RWPE2 (cell line): Measurements from ENCODE around the gene SIGLEC6.
A peak's percentile ranks its signal among the peaks of the same experiment; 100 is the strongest.

ENCODE experiments used
- ATAC-seq: fragments of 200-7000 bp; cut with Tn5 transposase; 3 replicates; pipeline ENCODE4 v1.9.1; 2021; ENCODE audit warnings: low read depth
- DNase-seq: peaks from one replicate; pipeline ENCODE4 v3.0.0-alpha.2; 2020; ENCODE audit warnings: low spot score
- H3K27ac ChIP-seq: fragments of 450-650 bp; 2 replicates; pipeline ENCODE4 v1.5.1; 2017; ENCODE audit warnings: mild to moderate bottlenecking; ENCODE audit not compliant: poor library complexity, severe bottlenecking
- H3K27me3 ChIP-seq: fragments of 250-450 bp; sonication (Bioruptor Pico); 2 replicates; pipeline ENCODE4 v1.5.1; 2021; ENCODE audit warnings: mild to moderate bottlenecking, moderate library complexity; ENCODE audit not compliant: insufficient read depth, poor library complexity, severe bottlenecking
- H3K36me3 ChIP-seq: fragments of 250-450 bp; sonication (Bioruptor Pico); 2 replicates; pipeline ENCODE4 v1.5.1; 2020; ENCODE audit warnings: low read depth, mild to moderate bottlenecking, moderate library complexity
- H3K4me1 ChIP-seq: fragments of 250-450 bp; sonication (Bioruptor Pico); 2 replicates; pipeline ENCODE4 v1.5.1; 2021; ENCODE audit warnings: mild to moderate bottlenecking, moderate library complexity; ENCODE audit not compliant: insufficient read depth, poor library complexity, severe bottlenecking
- H3K4me3 ChIP-seq: fragments of 250-450 bp; sonication (Bioruptor Pico); 2 replicates; pipeline ENCODE4 v1.5.1; 2021; ENCODE audit warnings: mild to moderate bottlenecking, moderate library complexity; ENCODE audit not compliant: severe bottlenecking
- H3K9me3 ChIP-seq: fragments of 250-450 bp; sonication (Bioruptor Pico); 2 replicates; pipeline ENCODE4 v1.5.1; 2021; ENCODE audit warnings: mild to moderate bottlenecking, moderate library complexity; ENCODE audit not compliant: severe bottlenecking
- CTCF ChIP-seq: fragments of 450-650 bp; IDR thresholded peaks from one replicate; pipeline ENCODE4 v1.5.1; 2017; ENCODE audit warnings: mild to moderate bottlenecking, moderate library complexity; ENCODE audit not compliant: poor library complexity, severe bottlenecking

The SIGLEC6 gene

GRCh38 chr19:51476164-51476563 lies 55.3 kb downstream of the SIGLEC6 start:
- TF ChIP-seq CTCF = no peak
- Histone ChIP-seq H3K9me3 (no peaks in the 10 kb centered on the region), H3K27me3 (peaks cover 4% of the 10 kb centered on the region), H3K36me3 (no peaks in the 10 kb centered on the region), H3K27ac (no peak overlapping the region), H3K4me1 (no peaks in the 10 kb centered on the region), H3K4me3 (no peak overlapping the region)
- DNase-seq (no peak), ATAC-seq (no peak)

GRCh38 chr19:51473009-51473707 lies 58.3 kb downstream of the SIGLEC6 start:
- H3K4me1 ChIP-seq = no peaks in the 10 kb centered on the region
- no peaks in the 10 kb centered on the region for H3K36me3 ChIP-seq
- peaks cover 4% of the 10 kb centered on the region for H3K27me3 ChIP-seq
- DNase-seq = no peak
- H3K9me3 ChIP-seq = no peaks in the 10 kb centered on the region
- peak; percentile 66 for ATAC-seq
- H3K4me3 ChIP-seq = no peak overlapping the region
- TF ChIP-seq CTCF = peak; percentile 86
- H3K27ac ChIP-seq = no peak overlapping the region

GRCh38 chr19:51472607-51473006 lies 58.9 kb downstream of the SIGLEC6 start:
- peaks cover 5% of the 10 kb centered on the region for H3K27me3 ChIP-seq
- no peaks in the 10 kb centered on the region for H3K4me1 ChIP-seq
- H3K9me3 ChIP-seq = no peaks in the 10 kb centered on the region
- no peak for TF ChIP-seq CTCF
- DNase-seq = no peak
- no peaks in the 10 kb centered on the region for H3K36me3 ChIP-seq
- H3K4me3 ChIP-seq = no peak overlapping the region
- no peak overlapping the region for H3K27ac ChIP-seq
- no peak for ATAC-seq

- H3K4me3 ChIP-seq = no peak overlapping the region
- ATAC-seq (no peak), DNase-seq (no peak)
Observed at GRCh38 chr19:51471527-51471926, 59.9 kb downstream of the SIGLEC6 start.

More at GRCh38 chr19:51471527-51471926, 59.9 kb downstream of the SIGLEC6 start:
- no peak overlapping the region for H3K27ac ChIP-seq
- H3K27me3 ChIP-seq = peaks cover 11% of the 10 kb centered on the region
- no peaks in the 10 kb centered on the region for H3K4me1 ChIP-seq
- no peak for TF ChIP-seq CTCF
- H3K9me3 ChIP-seq = no peaks in the 10 kb centered on the region
- H3K36me3 ChIP-seq = no peaks in the 10 kb centered on the region
